Lower leg skin (tissue), 4 donors: ENCODE measurements around the gene ZDHHC7. TPM values are rescaled to one million over a fixed set of nuclear protein-coding genes. Genes with fewer than 3 reads are reported as not detected.

Source experiments
- DNase-seq, 2 donors: peaks; one replicate each; pipeline ENCODE4 v3.0.0-alpha.2; 2019; ENCODE audit warnings: low spot score in 2 of 2
- H3K4me3 ChIP-seq: fragments of 200-600 bp; sonication (generic); 2 replicates; pipeline ENCODE4 v1.5.1; 2017; ENCODE audit warnings: mild to moderate bottlenecking, low read depth; ENCODE audit not compliant: poor library complexity, severe bottlenecking
- POLR2A ChIP-seq, 2 donors: fragments of 450-650 bp; IDR thresholded peaks; one replicate each; pipeline ENCODE4 v1.6.1; 2016 to 2017; ENCODE audit warnings: antibody characterized with exemption in 2 of 2, mild to moderate bottlenecking in 1 of 2, moderate library complexity in 1 of 2
- WGBS, 2 donors: methylation state at CpG; one replicate each; pipeline ENCODE4 v1.1.5; 2018; 5-methylcytosine and 5-hydroxymethylcytosine counted together
- intact Hi-C: fragments of 100-400 bp; cut with DNase I; formaldehyde crosslinking; loops from one replicate; pipeline ENCODE4 v1.15.0; 2023; ENCODE audit warnings: low total_unique reads
- total RNA-seq, 4 donors: library from RNA; depleted of rRNA; stranded (reverse); fragments of >200 nt; gene quantifications; one replicate each; pipeline ENCODE4 v1.1.0, GENCODE V29; 2016
- TF ChIP-seq, protein P1 (sequence below), 3 donors: fragments of 450-650 bp; IDR thresholded peaks; one replicate each; pipeline ENCODE4 v1.5.1; 2016; ENCODE audit warnings: antibody characterized with exemption in 3 of 3, mild to moderate bottlenecking in 3 of 3, moderate library complexity in 2 of 3

The ZDHHC7 gene
- total RNA-seq, 4 donors from 2014 or later, result 39.7 to 56.5 (median 47.3) TPM

DNA sequence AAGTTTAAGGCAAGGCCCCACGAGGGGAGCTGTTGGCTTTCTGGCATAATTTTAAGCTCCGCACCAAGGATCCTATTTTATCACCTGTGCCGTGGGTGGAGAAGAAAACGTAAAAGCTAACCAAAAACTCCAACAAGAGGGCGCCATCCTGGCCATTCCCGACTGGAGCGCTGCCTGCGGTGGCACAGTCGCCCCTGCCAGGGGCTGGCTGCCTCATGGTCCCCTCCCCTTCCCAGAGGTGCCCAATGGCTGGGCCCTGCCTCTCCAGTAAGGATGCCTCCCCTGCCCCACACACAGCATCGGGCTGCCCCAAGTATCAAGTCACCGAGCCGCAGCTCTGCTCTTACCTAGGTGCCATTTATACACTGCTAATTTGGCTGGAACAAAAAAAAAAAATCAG, 36.3 kb downstream of the ZDHHC7 start:
- no peak overlapping the region for H3K4me3 ChIP-seq
- intact Hi-C loops, result no loop called here
- no peak for TF ChIP-seq POLR2A (IDR thresholded peaks at IDR 0.05)
- TF ChIP-seq, protein P1, sequence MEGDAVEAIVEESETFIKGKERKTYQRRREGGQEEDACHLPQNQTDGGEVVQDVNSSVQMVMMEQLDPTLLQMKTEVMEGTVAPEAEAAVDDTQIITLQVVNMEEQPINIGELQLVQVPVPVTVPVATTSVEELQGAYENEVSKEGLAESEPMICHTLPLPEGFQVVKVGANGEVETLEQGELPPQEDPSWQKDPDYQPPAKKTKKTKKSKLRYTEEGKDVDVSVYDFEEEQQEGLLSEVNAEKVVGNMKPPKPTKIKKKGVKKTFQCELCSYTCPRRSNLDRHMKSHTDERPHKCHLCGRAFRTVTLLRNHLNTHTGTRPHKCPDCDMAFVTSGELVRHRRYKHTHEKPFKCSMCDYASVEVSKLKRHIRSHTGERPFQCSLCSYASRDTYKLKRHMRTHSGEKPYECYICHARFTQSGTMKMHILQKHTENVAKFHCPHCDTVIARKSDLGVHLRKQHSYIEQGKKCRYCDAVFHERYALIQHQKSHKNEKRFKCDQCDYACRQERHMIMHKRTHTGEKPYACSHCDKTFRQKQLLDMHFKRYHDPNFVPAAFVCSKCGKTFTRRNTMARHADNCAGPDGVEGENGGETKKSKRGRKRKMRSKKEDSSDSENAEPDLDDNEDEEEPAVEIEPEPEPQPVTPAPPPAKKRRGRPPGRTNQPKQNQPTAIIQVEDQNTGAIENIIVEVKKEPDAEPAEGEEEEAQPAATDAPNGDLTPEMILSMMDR (IDR thresholded peaks at IDR 0.05), result no peak
- 81% methylated on average over 12 of the region's 12 CpGs for WGBS, 2 donors
- DNase-seq, result no peak

DNA sequence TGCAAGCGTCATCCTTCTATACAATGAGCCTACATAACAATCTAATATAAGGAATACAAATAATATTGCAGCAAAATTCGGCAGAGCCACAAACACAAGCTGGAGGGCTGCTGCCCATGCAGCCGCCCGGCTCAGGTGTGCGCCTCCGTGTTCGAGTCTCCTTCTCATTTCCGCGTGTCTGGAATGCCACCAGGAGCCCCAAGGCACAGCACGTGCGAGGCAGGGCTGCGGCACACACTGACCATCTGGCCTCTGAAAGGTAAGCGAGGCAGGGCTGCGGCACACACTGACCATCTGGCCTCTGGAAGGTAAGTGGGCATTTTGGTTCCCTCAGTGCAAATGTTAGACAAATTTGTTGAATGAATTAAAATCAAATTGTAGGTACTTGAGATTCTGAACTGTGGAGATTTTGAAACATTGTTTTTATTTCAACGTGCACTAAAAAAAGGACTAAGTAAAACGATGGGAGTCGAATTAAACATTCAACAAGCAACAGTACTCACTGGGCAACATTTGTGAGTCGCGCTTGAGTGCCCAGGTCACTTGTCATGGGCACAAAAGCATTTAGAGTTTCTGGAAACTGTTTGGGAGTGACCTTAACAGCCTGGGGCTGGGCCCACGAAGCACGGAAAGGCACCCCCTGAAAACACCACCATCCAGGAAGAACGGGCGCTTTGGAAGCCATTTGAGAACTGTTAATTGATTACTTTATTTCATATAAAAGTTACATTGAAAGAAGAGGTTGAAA, 37.4 kb downstream of the ZDHHC7 start:
- DNase-seq, result no peak
- intact Hi-C loops, result no loop called here
- TF ChIP-seq, protein P1 (IDR thresholded peaks at IDR 0.05), result no peak
- no peak for TF ChIP-seq POLR2A (IDR thresholded peaks at IDR 0.05)
- H3K4me3 ChIP-seq, result no peak overlapping the region
- 82 to 88% methylated on average over 23 of the region's 23 CpGs for WGBS, 2 donors

DNA sequence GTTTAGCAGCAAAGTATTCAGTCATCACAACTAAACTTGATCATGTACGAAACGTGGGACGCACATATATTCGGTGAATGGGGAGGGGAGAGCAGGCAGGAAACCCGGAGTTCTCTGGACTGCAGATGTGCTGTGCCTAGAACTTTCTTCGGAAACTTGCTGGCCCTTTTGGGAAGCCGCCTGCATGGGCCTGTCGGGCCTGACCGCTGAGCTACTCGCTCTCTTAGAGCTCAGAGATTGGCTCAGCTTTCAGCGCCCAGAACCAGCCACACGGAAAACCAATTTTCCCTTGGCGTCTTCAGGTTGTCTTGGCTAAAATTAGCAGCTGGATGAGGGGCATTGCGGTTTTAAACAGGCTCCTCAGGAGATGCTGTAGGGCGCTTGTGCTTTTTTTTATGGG, 38.1 kb downstream of the ZDHHC7 start:
- no peak for DNase-seq
- intact Hi-C loops, result no loop called here
- TF ChIP-seq, protein P1 (IDR thresholded peaks at IDR 0.05), result no peak
- TF ChIP-seq POLR2A (IDR thresholded peaks at IDR 0.05), result no peak
- WGBS, 2 donors, result 69 to 72% methylated on average over 15 of the region's 15 CpGs
- no peak overlapping the region for H3K4me3 ChIP-seq

DNA sequence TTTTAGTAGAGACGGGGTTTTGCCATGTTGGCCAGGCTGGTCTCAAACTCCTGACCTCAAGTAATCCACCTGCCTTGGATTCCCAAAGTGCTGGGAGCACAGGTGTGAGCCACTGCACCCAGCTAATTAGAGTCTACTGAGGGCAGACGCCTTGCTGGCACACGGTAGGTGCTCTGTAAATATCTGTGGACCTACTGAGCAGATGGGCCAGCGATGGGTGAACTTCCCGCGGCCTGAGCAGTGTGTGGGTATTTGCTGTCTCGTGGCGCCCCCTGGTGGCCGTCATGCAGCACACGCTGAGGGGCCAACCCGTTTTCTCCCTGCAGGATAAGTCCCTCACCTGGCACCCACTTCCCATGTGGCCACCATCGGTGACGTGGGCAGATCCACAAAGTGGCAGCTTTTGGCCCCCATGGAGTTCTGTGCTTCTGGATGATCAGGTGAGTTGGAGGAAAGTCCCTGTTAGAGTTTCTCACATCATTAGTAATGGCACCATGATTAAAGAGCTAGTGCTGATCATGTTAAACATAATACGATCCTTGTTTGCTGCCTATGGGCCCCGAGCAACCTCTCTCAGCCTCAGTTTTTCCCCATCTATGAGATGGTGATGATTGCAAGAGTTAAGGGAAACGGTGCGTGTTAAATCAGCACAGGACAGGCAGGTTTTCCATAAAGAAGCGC, 40.7 kb downstream of the ZDHHC7 start:
- 16 to 17% methylated on average over 18 of the region's 18 CpGs for WGBS, 2 donors
- H3K4me3 ChIP-seq, result no peak overlapping the region
- intact Hi-C loops, result no loop called here
- DNase-seq, result peak; percentile 57 to 95
- TF ChIP-seq POLR2A (IDR thresholded peaks at IDR 0.05), result no peak
- TF ChIP-seq, protein P1 (IDR thresholded peaks at IDR 0.05), result peak in 1 of 3 donors; percentile 84

DNA sequence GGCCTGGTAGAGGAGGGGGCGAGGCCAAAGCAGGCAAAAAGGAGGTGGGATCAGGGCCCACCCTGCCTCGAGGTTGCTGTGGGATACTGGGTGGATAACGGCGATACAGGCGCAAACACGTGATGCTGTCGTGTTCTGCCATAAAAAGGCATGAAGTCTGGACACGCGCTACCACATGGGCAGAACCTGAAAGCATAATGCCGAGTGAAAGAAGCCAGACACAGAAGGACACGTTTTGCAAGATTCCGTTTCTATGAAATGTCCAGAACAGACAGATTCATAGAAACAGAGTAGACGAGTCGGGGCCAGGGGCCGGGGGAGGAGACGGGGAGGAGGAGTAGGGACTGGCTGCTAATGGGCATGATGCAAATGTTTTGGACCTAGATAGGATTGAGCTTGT, 43.5 kb downstream of the ZDHHC7 start:
- TF ChIP-seq, protein P1 (IDR thresholded peaks at IDR 0.05), result no peak
- no peak for TF ChIP-seq POLR2A (IDR thresholded peaks at IDR 0.05)
- no peak overlapping the region for H3K4me3 ChIP-seq
- DNase-seq, result no peak
- intact Hi-C loops, result loop anchor here (10.0 kb wide), 1 partner anchor 453 kb away; no protein-coding TSS in a partner anchor
- WGBS, 2 donors, result 62 to 69% methylated on average over 16 of the region's 16 CpGs
